RKO (cell line): ENCODE measurements around the gene IFNL2.
"Not testable (repeated sequence)": the region's sequence is repeated elsewhere in the genome, so short reads cannot be mapped to it uniquely, and the experiment has no call there.

Experiments used
- DNase-seq: peaks from one replicate; pipeline ENCODE4 v3.0.0-alpha.2; 2016; ENCODE audit warnings: low spot score

IFNL2 gene

GRCh38 chr19:39268085-39268484 lies at the start of gene IFNL2:
IFNL2 (plus strand) TSS chr19:39268396; CDS start chr19:39268569, 173 bp downstream.
- DNase-seq, result not testable (repeated sequence)

DNA sequence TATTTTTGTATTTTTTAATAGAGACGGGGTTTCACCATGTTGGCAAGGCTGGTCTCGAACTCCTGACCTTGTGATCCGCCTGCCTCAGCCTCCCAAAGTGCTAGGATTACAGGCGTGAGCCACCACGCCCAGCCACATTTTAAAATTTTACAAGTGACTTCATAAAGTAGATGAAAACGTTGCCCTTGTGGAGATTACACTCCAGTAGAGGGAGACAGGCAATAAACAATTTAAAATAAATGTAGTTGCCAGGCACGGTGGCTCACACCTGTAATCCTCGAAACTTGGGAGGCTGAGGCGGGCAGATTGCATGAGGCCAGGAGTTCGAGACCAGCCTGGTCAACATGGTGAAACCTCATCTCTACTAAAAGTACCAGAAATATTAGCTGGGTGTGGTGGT lies 49.1 kb upstream of the IFNL2 start:
- DNase-seq, result not testable (repeated sequence)

DNA sequence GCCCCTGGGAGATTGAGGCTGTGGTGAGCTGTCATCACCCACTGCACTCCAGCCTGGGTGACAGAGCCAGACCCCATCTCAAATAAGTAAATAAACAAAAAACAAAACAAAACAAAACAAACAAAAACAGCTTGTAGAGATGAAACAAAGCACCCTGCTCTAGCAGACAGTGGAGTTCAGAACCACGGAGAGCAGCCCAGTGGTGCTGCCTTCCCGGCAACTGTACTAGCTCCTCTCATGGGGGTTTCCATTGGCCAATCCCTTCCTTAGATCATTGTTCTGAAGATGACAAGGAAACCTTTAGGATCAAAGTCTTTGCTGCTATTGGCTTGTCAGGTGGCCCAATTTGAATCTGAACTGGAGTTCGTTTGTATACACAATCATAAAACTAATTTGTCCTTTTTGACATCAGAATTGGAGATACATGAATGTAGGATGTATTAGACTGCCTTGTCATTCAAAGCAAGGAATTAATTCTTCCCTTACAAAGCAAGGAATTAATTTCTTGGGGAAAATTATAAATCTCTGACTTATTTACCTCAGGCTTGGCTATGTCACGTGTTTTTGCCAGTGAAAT lies 44.4 kb upstream of the IFNL2 start:
- DNase-seq, result peak; percentile 38

- no peak for DNase-seq
Measured at GRCh38 chr19:39224910-39225309, 43.3 kb upstream of the IFNL2 start.

DNA sequence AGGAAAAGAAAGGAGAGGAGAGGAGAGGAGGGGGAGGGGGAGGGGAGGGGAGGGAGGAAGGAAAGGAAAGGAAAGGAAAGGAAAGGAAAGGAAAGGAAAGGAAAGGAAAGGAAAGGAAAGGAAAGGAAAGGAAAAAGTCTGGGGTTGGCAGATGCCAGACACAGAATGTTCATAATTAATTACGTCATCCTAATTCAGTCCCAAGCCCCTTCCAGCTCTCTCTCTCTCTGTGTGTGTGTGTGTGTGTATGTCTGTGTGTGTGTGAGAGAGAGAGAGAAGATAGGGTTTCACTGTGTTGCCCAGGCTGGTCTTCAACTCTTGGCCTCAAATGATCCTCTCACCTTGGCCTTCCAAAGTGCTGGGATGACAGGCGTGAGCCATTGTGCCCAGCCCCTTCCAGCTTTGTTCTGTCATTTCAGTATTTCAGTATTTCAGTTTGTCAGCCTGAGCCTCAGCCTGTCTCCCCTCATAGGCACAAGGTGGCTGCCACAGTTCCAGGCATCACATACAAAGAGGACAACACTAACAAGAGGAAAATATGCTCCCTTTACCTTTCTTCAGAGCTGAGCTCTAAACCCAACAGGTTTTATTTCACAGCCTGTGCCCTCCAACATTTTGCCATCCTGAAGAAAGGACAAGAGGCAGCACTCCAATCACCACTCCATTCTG lies 38.0 kb upstream of the IFNL2 start:
- DNase-seq, result no peak

DNA sequence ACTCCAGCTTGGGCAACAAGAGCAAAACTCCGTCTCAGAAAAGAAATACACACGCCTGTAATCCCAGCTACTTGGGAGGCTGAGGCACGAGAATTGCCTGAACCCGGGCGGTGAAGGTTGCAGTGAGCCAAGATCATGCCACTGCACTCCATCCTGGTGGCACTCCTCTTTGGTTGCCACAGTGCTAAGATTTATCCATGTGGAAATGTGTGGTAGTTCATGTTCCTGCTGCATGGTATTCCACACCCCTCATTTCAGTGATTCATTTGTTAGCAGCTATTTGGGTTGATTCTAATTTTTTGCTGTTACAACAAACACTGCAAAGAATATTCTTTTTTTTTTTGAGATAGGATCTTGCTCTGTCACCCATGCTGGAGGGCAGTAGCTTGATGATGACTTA lies 35.5 kb upstream of the IFNL2 start:
- DNase-seq, result peak; percentile 19

- no peak for DNase-seq
Measured at GRCh38 chr19:39236527-39236926, 31.7 kb upstream of the IFNL2 start.

- DNase-seq, result peak; percentile 15
Measured at GRCh38 chr19:39237200-39238184, 30.7 kb upstream of the IFNL2 start.

- no peak for DNase-seq
Measured at GRCh38 chr19:39238209-39238608, 30.0 kb upstream of the IFNL2 start.

- DNase-seq, result no peak
Measured at GRCh38 chr19:39238944-39239343, 29.3 kb upstream of the IFNL2 start.

- DNase-seq, result no peak
Measured at GRCh38 chr19:39240421-39240820, 27.8 kb upstream of the IFNL2 start.

- not testable (repeated sequence) for DNase-seq
Measured at GRCh38 chr19:39243741-39244140, 24.5 kb upstream of the IFNL2 start.

GRCh38 chr19:39244410-39245100 lies 23.6 kb upstream of the IFNL2 start, which contains the start of gene IFNL3:
IFNL3 (minus strand) TSS chr19:39245006; CDS start chr19:39244967, 39 bp downstream.
- DNase-seq, result not testable (repeated sequence)

GRCh38 chr19:39245166-39245565 lies 23.0 kb upstream of the IFNL2 start:
- DNase-seq, result not testable (repeated sequence)

DNA sequence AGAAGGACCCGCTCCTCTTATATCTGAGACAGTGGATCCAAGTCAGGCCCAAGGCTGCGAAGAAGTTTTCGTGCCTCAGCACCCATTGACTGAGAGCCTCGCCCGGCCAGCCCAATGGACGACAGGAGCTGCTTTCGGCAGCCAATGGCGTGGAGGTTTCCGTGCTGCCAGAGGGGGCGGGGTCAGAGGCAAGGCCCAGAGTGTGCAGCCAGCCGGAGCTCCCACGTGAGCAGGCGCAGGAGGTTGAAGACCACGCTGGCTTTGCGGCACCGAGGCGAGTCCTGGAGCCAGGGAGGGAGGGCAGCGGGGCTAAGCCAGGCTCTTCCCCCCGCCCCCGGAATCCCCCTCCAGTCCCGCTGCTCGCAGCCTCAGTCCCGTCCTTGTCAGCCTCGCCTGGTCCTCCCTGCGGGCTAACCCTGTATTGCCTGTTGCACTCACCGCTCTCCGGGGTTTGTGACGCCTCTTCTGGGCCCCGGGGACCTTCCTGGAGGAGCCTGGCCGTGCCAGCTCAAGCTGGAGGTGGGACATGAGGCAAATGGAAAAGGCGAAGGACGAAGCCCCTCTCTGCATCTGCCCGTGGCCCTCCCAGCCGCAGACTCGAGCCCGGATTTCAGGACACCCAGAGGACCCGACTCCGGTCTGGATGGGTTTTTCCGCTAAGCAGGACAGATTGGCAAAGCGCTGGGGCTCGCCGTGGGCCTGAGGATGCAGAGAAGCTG lies 21.1 kb upstream of the IFNL2 start:
- no peak for DNase-seq

- no peak for DNase-seq
Measured at GRCh38 chr19:39247701-39248664, 20.2 kb upstream of the IFNL2 start.

DNA sequence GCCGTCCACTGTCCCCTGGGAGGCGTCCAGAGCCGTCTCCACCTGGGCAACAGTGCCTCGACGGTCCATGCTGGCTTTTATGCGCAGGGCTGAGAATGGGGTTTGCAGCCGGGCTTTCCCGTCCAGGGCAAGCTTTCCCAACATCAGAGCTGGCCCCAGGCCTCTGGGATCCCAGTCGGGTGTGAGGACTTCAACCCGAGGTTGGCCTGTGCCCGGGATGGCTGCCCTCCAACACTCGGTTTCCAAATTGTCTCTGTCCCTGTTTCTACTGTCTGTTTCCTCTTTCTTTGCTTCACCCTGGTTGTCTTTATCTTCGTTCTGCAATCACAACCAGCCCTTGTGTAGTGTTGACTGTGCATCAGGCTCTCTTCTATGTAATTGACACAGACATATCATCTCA lies 19.4 kb upstream of the IFNL2 start, which contains the start of gene IFNL4:
Gene IFNL4, minus strand, starts transcription at position 51 of the 400 bp plus-strand sequence.
- no peak for DNase-seq

GRCh38 chr19:39251081-39251480 lies 17.1 kb upstream of the IFNL2 start:
- no peak for DNase-seq

- no peak for DNase-seq
Measured at GRCh38 chr19:39251846-39252245, 16.4 kb upstream of the IFNL2 start.

DNA sequence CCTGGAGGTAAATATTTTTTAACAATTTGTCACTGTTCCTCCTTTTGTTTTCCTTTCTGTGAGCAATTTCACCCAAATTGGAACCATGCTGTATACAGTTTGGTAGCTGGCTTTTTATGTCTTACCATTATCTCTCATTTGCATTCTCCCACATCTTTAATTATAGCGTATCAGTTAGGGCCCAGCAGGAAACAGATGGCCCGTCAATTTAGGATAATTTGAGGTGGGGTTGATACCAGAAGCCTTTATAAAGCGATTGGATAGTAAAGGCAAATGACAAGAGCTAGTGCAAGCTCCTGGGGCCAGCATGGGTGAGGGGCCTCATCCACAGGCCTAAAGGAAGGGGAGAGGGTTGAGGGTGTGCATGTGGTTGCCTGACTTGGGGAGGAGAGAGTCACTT lies 15.7 kb upstream of the IFNL2 start:
- no peak for DNase-seq
